B cell (primary cell): ENCODE measurements around the gene CNPY3. TPM values are rescaled to one million over a fixed set of nuclear protein-coding genes. Genes with fewer than 3 reads are reported as not detected.
"Not testable (repeated sequence)": the region's sequence is repeated elsewhere in the genome, so short reads cannot be mapped to it uniquely, and the experiment has no call there.

Experiments used
- ATAC-seq: fragments of 200-7000 bp; cut with Tn5 transposase; one replicate; pipeline ENCODE4 v1.10.0; 2021; ENCODE audit warnings: low read depth, mild to moderate bottlenecking, moderate number of reproducible peaks, moderate library complexity
- CTCF ChIA-PET: fragments of 350-600 bp; sonication (Branson Sonifier 250); formaldehyde crosslinking; loops from one replicate; lab custom pipeline; 2021; ENCODE audit warnings: antibody characterized with exemption, inconsistent platforms; lab: Charles Lee
- POLR2A ChIA-PET: fragments of 350-600 bp; sonication (Branson Sonifier 250); formaldehyde crosslinking; loops from one replicate; lab custom pipeline; 2021; ENCODE audit warnings: antibody characterized with exemption; lab: Charles Lee
- DNase-seq: peaks from one replicate; pipeline ENCODE4 v3.0.0; 2013
- H2AFZ ChIP-seq: 2 replicates; pipeline ENCODE4 v1.6.1; 2012; ENCODE audit warnings: mild to moderate bottlenecking, low read depth, low read length; ENCODE audit not compliant: insufficient read depth, poor library complexity, severe bottlenecking
- H3K27ac ChIP-seq, 2 donors: 1 replicate in 1 of 2; 2 replicates in 1 of 2; pipeline ENCODE4 v1.5.1; 2012 to 2013; ENCODE audit warnings: low read length in 2 of 2, mild to moderate bottlenecking in 2 of 2, moderate library complexity in 1 of 2
- H3K27me3 ChIP-seq, 4 experiments: fragments of 200-600 bp in 1 of 4; sonication (generic) in 1 of 4; replicated peaks in 1 of 4; 1 replicate in 2 of 4; 2 replicates in 2 of 4; pipeline versions ENCODE4 v1.6.1 to v1.7.0; 2013 to 2016; ENCODE audit warnings: low read length in 3 of 4, mild to moderate bottlenecking in 2 of 4, mixed read lengths in 1 of 4, moderate library complexity in 1 of 4; ENCODE audit not compliant: insufficient read depth in 4 of 4, control insufficient read depth in 3 of 4; ENCODE audit errors: control extremely low read depth in 1 of 4
- H3K36me3 ChIP-seq, 2 experiments: replicated peaks in 1 of 2; 1 replicate in 1 of 2; 2 replicates in 1 of 2; pipeline versions ENCODE4 v1.6.1 to v1.7.1; 2013; ENCODE audit warnings: low read length in 1 of 2; ENCODE audit not compliant: insufficient read depth in 2 of 2, control insufficient read depth in 1 of 2; ENCODE audit errors: control extremely low read depth in 1 of 2, extremely low read depth in 1 of 2
- H3K4me1 ChIP-seq, 2 donors: fragments of 200-600 bp in 1 of 2; sonication (generic) in 1 of 2; 1 replicate in 1 of 2; 2 replicates in 1 of 2; pipeline versions ENCODE4 v1.5.1 to v1.6.1; 2013 to 2017; ENCODE audit warnings: low read length in 2 of 2; ENCODE audit not compliant: control insufficient read depth in 2 of 2, insufficient read depth in 2 of 2
- H3K4me2 ChIP-seq: replicated peaks from 2 replicates; pipeline ENCODE3; 2012; ENCODE audit warnings: mild to moderate bottlenecking, low read depth, low read length; ENCODE audit not compliant: poor library complexity, severe bottlenecking
- H3K4me3 ChIP-seq, 5 experiments: fragments of 200-600 bp in 1 of 5; sonication (generic) in 1 of 5; 1 replicate in 3 of 5; 2 replicates in 2 of 5; pipeline versions ENCODE4 v1.5.1 to v1.7.0; 2011 to 2016; ENCODE audit warnings: low read length in 4 of 5, mild to moderate bottlenecking in 4 of 5, low read depth in 2 of 5, control low read depth in 1 of 5, moderate library complexity in 1 of 5; ENCODE audit not compliant: insufficient read depth in 1 of 5; ENCODE audit errors: control extremely low read depth in 1 of 5, extremely low read depth in 1 of 5
- H3K79me2 ChIP-seq: fragments of 200-600 bp; sonication (generic); one replicate; pipeline ENCODE4 v1.6.0; 2016; ENCODE audit warnings: low read length; ENCODE audit not compliant: control insufficient read depth, insufficient read depth
- H3K9ac ChIP-seq: fragments of 200-600 bp; sonication (generic); 2 replicates; pipeline ENCODE4 v1.6.1; 2017; ENCODE audit warnings: mild to moderate bottlenecking, low read length, moderate library complexity
- H3K9me3 ChIP-seq, 3 donors: one replicate each; pipeline versions ENCODE4 v1.6.1 to v1.7.1; 2013; ENCODE audit warnings: low read length in 2 of 3; ENCODE audit not compliant: control insufficient read depth in 2 of 3, insufficient read depth in 1 of 3; ENCODE audit errors: control extremely low read depth in 1 of 3
- H4K20me1 ChIP-seq: 2 replicates; pipeline ENCODE4 v1.6.0; 2012; ENCODE audit warnings: mild to moderate bottlenecking, low read length; ENCODE audit not compliant: insufficient read depth, control insufficient read depth, poor library complexity, severe bottlenecking
- H3K27ac Mint-ChIP-seq: one replicate; pipeline ENCODE4 v1.8.0; 2021; ENCODE audit warnings: mixed read lengths
- H3K27me3 Mint-ChIP-seq: one replicate; pipeline ENCODE4 v1.8.0; 2021; ENCODE audit warnings: mixed read lengths
- H3K4me1 Mint-ChIP-seq: one replicate; pipeline ENCODE4 v1.8.0; 2021; ENCODE audit warnings: mixed read lengths
- H3K4me3 Mint-ChIP-seq: one replicate; pipeline ENCODE4 v1.8.0; 2021; ENCODE audit warnings: mixed read lengths
- H3K9me3 Mint-ChIP-seq: one replicate; pipeline ENCODE4 v1.8.0; 2022; ENCODE audit warnings: mixed read lengths; ENCODE audit not compliant: insufficient read depth
- CTCF ChIP-seq: fragments of 200-600 bp; IDR thresholded peaks from one replicate; pipeline ENCODE4 v1.8.0; 2022; ENCODE audit warnings: antibody characterized with exemption, mild to moderate bottlenecking
- EZH2 ChIP-seq: IDR thresholded peaks from 2 replicates; pipeline ENCODE4 v1.6.1; 2012; ENCODE audit warnings: borderline replicate concordance, low read depth, mild to moderate bottlenecking, moderate library complexity, low read length; ENCODE audit not compliant: insufficient read depth, poor library complexity, severe bottlenecking
- WGBS: methylation state at CpG from one replicate; pipeline ENCODE4 v1.1.5; 2013; ENCODE audit warnings: missing lambda C conversion rate; ENCODE audit not compliant: insufficient coverage; 5-methylcytosine and 5-hydroxymethylcytosine counted together
- intact Hi-C: fragments of 100-400 bp; cut with micrococcal nuclease; formaldehyde crosslinking; loops from one replicate; pipeline ENCODE4 v1.10.0; 2022
- polyA plus RNA-seq: library from polyadenylated mRNA; depleted of rRNA; stranded (reverse); fragments of >200 nt; gene quantifications from 2 replicates; pipeline ENCODE4 v1.2.3, GENCODE V29; 2012
- total RNA-seq, 2 donors: library from RNA; stranded (reverse); fragments of 120-200 nt in 1 of 2; gene quantifications; 1 replicate in 1 of 2; 2 replicates in 1 of 2; pipeline versions ENCODE4 v1.2.3 to v1.2.4, GENCODE V29; 2013 to 2022

CNPY3 gene
- total and polyA plus RNA-seq, 2 donors (not counting 1 experiment from before 2014, with no cell fraction given) = 123 to 163 TPM

GRCh38 chr6:42891199-42891722 lies 38.0 kb upstream of the CNPY3 start:
- TF ChIP-seq EZH2 (no peak), CTCF (no peak)
- no peaks in the 10 kb centered on the region for H4K20me1 ChIP-seq
- H3K27me3 ChIP-seq = no peaks in the 10 kb centered on the region
- H3K9ac ChIP-seq = peak overlapping the region; percentile 97
- intact Hi-C loops = loop anchor here (1.0 to 5.0 kb wide), 4 partner anchors 36 to 329 kb away; partner anchors contain the start of genes CNPY3, KLC4, MRPL2 and UBR2
- 57% methylated on average over 16 of the region's 17 CpGs for WGBS
- CTCF ChIA-PET = interaction anchor here (0.6 to 5.5 kb wide), 8 partner anchors 10 to 1187 kb away, joined by 3 to 35 read pairs (median 4); partner anchors contain the start of genes CNPY3 and RPL7L1
- Mint-ChIP-seq H3K27ac (peak overlapping the region; percentile 92), H3K27me3 (no peaks in the 10 kb centered on the region), H3K4me1 (peaks cover 38% of the 10 kb centered on the region), H3K9me3 (no peaks in the 10 kb centered on the region), H3K4me3 (peak overlapping the region; percentile 92)
- POLR2A ChIA-PET = interaction anchor here (0.6 to 3.2 kb wide), 11 partner anchors 12 to 439 kb away, joined by 3 to 26 read pairs (median 4); partner anchors contain the start of genes BICRAL, CNPY3, RPL7L1 and TBCC
- no peaks in the 10 kb centered on the region for H3K9me3 ChIP-seq
- H3K36me3 ChIP-seq = peaks cover 0 to 2% of the 10 kb centered on the region in 2 experiments
- peaks cover 5% of the 10 kb centered on the region for H3K79me2 ChIP-seq
- H3K27ac ChIP-seq = peak overlapping the region; percentile 77 to 89
- H3K4me3 ChIP-seq = peak overlapping the region; percentile 76 to 94 (median 87)
- no peak for ATAC-seq
- H2AFZ ChIP-seq = peak overlapping the region; percentile 92
- no peak for DNase-seq
- H3K4me1 ChIP-seq = peaks cover 26 to 33% of the 10 kb centered on the region in 2 donors
- H3K4me2 ChIP-seq = peak overlapping the region; percentile 86

- H4K20me1 ChIP-seq, H3K4me3 ChIP-seq, H3K27me3 ChIP-seq, POLR2A ChIA-PET, H3K36me3 ChIP-seq, H3K9me3 ChIP-seq, H3K79me2 ChIP-seq, H3K4me2 ChIP-seq, H3K27me3 Mint-ChIP-seq, H3K9me3 Mint-ChIP-seq, ATAC-seq: not testable (repeated sequence)
- peak overlapping the region; percentile 9 to 78 for H3K27ac ChIP-seq
- WGBS = 41% methylated on average over 15 of the region's 19 CpGs
- peak; percentile 61 for DNase-seq
- peak overlapping the region; percentile 91 for H3K27ac Mint-ChIP-seq
- H3K4me1 ChIP-seq = peaks cover 26 to 33% of the 10 kb centered on the region in 2 donors
- H3K4me1 Mint-ChIP-seq = peaks cover 40% of the 10 kb centered on the region
- intact Hi-C loops = loop anchor here (5.0 kb wide), 3 partner anchors 33 to 332 kb away; partner anchors contain the start of genes CNPY3 and UBR2
- H2AFZ ChIP-seq = peak overlapping the region; percentile 68
- peak overlapping the region; percentile 60 for H3K4me3 Mint-ChIP-seq
- peak overlapping the region; percentile 26 for H3K9ac ChIP-seq
- CTCF ChIA-PET = interaction anchor here (1.5 to 5.5 kb wide), 3 partner anchors 14 to 167 kb away, joined by 4 to 35 read pairs (median 11); partner anchors contain the start of gene RPL7L1
These were observed 35.0 kb upstream of the CNPY3 start for GRCh38 chr6:42894041-42894828.
